DMS 273 (cell line): Measurements from ENCODE around the gene MGAT5.
A peak's percentile ranks its signal among the peaks of the same experiment; 100 is the strongest.

Source experiments
- DNase-seq: peaks from one replicate; lab custom pipeline; 2025; ENCODE audit not compliant: unreplicated experiment; lab: John Stamatoyannopoulos, UW

Gene MGAT5

DNA sequence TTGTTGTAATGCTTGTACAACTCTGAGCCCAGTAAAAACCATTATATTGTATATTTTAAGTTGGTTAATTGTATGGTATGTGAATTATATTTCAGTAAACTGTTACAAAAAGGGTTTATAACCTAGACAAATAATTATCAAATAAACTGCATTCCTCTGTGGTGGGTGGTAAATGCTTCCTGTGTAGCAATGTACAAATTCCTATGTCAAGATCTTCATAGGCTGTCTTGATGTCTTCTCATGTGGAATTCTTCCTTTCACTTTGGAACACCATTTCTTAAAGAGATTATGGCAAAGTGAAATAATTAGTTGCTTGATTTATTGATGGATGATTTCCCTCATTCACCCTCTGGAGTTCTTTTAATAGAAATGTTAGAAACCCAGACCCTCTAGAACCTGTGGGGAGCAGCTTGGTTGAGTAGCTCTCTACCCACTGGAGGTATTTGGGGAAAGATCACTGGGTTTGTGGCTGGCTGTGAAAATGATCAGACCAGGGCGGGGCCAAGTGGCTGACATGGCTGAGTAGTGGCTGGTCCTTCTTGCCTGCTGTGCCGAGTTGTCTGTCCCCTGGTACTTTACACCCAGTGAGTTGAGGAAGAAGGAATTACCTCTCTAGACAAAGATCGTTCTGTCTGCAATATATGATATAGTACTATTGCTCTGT lies 22.4 kb upstream of the MGAT5 start:
- DNase-seq = no peak

GRCh38 chr2:134231965-134232340 lies 21.9 kb upstream of the MGAT5 start:
- no peak for DNase-seq

DNA sequence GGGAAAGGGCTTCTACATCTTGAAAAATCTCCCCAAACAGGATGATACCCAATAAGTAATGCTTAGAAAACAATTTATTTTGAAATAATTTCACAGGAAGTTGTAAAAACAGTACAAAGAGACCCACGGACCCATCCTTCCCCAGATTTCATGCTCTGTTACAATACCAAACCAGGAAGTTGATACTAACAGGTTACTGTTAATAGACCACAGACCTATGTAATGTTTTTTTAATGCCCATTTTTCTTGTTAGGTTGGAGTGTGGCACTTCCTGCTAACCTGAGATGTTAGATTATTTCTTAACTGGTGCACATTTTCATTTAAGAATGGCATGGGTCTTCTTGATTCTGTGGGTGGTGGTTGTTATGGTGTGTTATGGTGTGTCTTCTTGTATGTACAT lies 21.4 kb upstream of the MGAT5 start:
- no peak for DNase-seq

DNA sequence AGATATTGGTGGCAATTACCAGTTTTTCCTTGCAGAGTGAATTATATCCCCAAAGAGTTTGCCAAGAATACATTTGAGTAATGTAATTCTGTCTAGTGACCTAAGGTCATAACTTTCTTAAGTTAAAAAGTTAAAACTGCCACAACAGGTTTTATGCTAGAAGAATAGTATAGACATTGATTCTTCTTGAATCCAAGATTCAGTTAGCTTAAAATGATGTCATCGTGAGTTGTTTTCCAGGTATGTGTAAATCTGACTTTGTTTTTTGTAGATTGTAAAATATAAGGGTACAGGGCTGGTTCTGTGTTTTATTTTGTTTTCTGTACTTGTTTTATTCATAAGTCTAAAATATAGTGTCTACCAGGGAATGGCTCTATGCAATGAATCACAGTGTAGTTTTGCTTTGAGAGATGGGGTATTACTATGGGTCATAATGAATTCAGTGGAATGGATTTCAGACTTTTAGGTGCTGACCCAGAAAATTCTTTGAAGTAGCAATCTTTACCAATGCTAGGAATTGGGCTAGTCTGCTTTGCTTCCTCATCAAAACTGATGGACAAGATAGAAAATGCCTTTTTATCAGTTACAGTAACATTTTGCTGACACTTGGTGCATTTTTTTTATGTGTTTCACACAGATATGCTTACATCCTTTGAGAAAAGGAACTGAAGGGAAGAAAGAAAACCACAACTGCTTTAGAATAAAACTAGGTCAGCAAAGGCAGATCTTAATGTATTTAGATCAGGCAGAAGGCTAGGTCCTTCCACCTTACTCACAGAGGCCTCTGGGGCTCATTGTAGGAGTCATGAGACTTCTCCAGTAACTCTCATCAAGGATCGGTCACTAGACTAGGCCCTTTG lies 20.8 kb upstream of the MGAT5 start:
- no peak for DNase-seq

DNA sequence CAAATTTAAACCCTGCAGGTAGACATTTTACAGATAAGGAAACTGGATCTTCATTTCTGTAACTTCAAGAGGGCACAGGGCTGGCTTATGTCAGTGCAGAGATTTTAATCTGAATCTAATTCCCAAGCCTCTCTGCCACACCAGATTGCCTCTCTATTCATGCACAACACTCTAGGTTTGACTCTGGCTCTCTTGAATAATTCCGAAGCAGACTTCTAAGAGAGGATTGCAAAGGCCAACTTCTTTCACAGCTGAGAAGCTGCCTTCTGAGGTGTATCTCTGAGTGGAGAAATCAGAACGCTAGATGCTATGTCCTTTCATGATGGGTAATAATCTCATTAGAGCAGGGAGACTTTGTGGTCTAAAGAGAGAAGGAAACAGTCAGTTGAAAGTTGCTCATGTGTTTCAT lies 20.1 kb upstream of the MGAT5 start:
- no peak for DNase-seq

- no peak for DNase-seq
These were observed 19.3 kb upstream of the MGAT5 start for GRCh38 chr2:134234535-134234934.

- DNase-seq = no peak
These were observed 18.2 kb upstream of the MGAT5 start for GRCh38 chr2:134235510-134236144.

GRCh38 chr2:134238371-134238770 lies 15.5 kb upstream of the MGAT5 start:
- DNase-seq = no peak

DNA sequence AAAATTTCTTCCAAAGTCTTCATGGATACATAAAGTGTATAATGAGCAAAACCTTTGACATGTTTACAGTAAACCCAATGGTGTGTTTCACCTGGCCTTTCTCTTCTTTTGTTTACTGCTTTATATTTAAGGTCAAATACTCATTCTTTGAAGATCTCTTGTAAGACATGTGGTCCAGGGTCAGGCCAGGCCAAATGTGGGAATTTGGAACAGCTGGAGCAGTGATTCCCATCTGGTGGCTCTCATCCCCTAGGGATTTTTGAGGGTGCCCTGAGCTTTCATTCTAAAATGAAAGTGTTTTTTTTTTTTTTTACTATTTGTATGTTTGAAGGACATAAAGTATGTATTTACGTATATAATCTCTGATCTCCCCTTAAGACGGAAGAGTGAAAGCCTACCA lies 13.8 kb upstream of the MGAT5 start:
- DNase-seq = peak; percentile 77

GRCh38 chr2:134241911-134242310 lies 12.0 kb upstream of the MGAT5 start:
- DNase-seq = no peak

DNA sequence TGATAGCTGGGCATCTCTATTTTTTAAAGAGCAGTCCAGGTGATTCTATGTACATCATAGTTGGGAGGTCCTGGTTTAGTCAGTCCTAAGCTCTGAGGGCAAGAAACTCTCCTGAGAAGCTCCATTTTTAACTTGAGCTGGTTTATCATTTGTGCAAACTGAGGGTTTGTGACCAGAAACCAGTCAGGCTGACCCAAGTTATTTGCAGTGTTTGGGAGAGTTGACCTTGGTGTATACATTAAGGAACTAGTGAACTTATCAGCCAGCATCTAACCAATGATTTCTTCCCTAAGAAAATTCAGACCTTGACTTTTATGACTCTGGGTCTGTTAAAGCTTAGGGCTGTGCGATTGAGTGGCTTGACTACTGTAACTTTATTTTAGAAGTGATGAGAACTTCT lies 10.6 kb upstream of the MGAT5 start:
- no peak for DNase-seq

- peak; percentile 19 for DNase-seq
These were observed 9.8 kb upstream of the MGAT5 start for GRCh38 chr2:134244086-134244485.

DNA sequence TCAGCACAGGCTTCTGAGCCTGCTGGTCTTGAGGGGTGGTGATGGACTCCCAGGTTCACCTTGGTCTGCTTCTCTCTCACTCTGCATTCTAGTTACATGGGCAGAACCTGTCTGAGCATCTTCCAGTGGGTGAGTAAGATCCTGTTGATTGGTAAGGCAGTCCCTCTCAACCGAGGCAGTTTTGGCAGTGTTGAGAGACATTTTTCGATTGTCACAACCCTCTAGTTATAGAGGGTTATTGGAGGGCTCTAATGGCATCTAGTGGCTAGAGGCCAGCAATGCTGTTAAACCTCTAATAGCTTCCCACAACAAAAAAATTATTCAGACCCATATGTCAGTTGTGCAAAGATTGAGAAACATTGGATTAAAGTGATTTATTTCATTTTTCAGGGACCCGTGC lies 9.3 kb upstream of the MGAT5 start:
- peak; percentile 21 for DNase-seq

DNA sequence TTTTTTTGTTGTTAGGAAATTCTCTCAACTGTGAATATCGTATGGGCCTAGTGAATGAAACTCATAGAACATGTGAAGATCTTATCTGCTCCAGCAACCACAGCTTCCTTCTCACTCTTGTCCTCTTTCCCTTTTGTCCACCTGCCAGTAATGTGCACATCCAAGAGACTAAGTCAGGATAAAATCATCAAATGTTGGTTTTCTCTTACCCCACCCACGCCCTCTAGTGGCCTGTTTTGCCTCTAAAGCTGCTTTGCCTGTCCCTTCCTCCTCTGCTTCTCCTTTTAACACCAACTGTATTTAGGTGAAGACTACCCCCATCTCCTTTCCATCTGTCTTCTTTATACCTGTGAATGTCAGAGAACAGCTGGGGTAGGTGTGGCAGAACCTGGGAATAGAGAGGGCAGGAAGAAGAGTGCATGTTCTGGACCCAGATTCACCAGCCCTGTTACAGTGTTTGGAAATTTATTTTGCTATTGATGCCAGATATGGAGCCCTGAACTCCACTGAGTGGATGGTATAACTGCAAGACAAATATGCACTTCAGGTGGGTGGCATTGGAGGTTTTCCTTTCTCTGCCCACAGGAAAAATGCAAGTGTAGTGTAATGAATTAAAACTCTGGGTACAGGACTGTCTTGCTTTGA lies 8.4 kb upstream of the MGAT5 start:
- peak; percentile 86 for DNase-seq

DNA sequence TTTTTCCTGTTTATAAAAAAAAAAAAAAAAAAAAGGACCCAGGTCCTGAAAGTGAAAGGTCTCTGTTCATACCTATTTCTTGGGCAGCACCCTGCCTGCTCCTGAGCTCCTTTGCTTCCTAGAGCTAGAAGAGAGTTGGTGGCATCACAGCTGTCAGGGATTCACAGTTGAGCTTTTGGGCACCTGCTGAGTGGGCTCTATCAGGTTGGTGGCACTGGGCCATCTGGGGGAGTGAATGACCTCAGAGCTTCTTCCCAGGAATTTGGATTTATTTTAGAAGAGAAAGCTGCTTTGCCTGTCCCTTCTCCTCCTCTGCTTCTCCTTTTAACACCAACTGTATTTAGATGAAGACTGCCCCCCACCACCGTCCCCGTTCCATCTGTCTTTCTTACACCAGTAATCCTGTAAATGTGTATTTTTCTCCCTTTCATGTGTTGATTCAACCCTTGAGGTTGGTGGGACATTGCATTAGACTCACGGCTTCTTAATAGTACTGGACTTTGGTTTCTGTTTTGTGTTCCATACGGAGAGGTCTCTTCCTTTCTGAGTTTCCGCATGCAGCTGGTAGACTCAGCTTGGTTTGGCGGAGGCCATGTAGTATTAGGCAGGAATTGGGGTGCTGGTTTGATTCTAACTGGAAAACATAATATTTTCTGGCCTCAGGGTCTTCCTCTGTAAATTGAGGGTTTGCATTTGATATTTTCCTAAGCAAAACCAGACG lies 7.6 kb upstream of the MGAT5 start:
- peak; percentile 46 for DNase-seq

DNA sequence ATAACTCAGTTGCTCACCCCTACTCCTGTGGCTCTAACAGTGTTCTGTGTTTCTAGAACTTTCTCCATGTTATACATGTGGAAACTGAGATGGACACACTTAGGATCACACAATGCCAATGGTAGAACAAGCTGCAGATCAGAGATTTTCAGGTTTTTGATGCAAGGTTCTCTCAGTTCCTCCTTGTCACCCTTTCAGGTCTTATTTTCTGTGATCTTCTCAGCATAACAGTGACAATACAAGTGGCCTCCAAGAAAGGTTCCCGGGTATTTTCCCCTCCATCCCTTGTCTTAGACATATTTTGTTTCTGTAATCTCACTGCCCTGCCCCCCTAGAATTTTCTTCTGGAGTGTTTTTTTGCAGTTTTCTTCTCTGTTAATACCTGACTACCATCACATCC lies 6.2 kb upstream of the MGAT5 start:
- no peak for DNase-seq

DNA sequence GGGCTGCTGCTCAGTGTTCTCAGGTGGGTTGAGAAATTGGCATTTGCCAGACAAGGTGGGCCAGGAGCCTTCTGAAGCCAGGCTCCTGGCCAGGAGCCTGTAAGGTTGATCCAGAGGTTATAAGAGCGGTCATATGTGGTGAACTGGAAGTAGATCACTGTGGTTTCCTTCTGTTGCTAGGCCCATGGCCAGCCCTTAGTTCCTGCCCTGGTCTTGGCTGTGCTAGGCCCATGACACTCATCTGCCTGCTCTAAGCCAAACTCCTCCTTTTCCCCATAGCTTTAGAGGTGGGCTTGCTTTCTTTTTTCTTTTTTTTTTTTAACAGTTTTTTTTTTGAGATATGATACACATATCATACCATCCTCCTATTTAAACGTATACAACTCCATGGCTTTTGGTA lies 5.0 kb upstream of the MGAT5 start:
- DNase-seq = no peak

DNA sequence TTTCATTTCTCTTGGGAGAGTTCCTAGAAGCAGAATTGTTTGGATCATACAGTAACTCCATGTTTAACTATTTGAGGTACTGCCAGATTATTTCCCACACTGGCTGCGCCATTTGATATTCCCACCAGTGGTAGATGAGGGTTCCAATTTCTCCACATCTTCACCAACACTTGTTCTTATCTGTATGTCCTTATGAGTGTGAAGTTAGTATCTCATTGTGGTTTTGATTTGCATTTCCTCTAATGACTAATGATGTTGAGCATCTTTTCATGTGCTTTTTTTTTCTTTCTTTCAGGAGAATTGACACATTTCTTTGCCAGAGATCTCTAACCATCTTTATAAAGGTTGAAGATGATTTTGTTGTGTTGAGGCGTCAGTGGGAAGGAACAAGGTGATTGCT lies 4.1 kb upstream of the MGAT5 start:
- DNase-seq = no peak

- no peak for DNase-seq
These were observed 2.9 kb upstream of the MGAT5 start for GRCh38 chr2:134250840-134251461.

DNA sequence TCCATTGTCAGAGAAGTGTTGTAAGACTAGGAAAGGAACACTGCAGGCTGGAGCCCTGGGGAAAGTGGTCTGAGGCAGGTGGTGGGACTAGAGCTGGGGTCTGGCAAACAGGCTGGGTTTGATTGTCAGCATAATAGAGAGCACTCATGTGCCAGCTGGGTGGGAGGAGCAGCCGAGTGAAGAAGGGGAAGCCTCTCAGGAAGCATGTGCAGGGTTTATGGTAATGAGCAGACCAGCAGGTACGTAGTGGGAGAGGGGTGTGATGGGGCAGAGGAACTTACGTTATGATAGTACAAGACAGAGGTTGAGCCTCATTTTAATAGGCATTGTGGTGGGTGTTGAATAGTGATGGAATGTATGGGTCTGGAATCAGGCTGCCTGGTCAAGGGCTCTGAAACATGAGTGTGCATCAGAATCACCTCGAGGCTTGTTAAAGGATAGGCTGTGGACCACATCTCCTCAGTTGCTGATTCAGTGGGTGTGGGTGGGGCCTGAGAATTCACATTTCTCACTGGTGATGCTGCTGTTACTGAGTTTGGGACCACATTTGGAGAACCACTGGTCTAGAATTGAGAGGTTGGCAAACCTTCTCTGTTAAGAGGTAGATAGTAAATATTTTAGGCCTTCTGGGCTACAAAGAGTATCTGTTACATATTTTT lies 1.7 kb upstream of the MGAT5 start:
- DNase-seq = peak; percentile 79
